NCI-H774 (cell line): ENCODE data around the gene LCAT.
"Not testable (repeated sequence)": the region's sequence is repeated elsewhere in the genome, so short reads cannot be mapped to it uniquely, and the experiment has no call there.

Experiments used
- DNase-seq: peaks from one replicate; lab custom pipeline; 2025; lab: John Stamatoyannopoulos, UW

The LCAT gene, protein sequence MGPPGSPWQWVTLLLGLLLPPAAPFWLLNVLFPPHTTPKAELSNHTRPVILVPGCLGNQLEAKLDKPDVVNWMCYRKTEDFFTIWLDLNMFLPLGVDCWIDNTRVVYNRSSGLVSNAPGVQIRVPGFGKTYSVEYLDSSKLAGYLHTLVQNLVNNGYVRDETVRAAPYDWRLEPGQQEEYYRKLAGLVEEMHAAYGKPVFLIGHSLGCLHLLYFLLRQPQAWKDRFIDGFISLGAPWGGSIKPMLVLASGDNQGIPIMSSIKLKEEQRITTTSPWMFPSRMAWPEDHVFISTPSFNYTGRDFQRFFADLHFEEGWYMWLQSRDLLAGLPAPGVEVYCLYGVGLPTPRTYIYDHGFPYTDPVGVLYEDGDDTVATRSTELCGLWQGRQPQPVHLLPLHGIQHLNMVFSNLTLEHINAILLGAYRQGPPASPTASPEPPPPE

DNA sequence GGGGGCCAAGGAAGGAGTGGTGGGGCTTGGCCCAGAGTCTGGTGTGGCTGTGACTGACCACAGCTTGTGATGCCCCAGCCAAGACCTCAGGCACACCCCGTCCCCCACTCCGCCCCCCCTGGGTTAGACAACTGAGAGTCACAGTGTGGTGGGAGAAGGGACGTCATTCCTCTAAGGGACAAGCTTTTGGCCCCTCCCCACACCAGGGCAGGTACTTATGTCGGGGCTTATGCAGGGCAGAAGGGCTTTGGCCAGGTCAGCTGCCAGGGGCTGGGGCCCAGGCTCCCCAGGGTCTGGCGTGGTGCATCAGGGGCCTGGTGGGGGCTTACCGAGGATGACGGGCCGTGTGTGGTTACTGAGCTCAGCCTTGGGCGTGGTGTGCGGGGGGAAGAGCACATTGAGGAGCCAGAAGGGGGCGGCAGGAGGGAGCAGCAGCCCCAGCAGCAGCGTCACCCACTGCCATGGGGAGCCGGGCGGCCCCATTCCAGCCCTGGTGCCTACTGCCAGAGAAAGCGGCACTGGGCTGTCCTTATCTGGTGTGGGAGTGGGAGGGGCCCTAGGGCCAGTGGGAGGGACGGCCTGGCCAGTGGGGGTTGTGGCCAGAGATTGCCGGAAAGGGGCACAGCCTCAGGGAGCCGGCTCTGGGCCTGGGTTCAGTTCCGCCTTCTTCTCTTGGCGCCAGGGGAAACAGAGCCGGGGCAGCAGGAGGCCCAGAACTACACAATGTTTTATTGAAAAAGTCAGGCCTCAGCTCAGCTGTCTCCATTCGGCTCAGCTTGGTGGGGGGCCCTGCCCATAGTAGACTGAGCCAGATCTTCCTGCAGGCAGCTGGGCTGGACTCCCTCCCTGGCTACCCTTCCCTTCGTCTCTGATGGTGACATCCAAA lies at the start of gene LCAT:
Gene LCAT, minus strand, starts transcription at position 502 of the 886 bp plus-strand sequence. Its CDS starts 19 bp downstream, at position 483.
- DNase-seq = no peak

DNA sequence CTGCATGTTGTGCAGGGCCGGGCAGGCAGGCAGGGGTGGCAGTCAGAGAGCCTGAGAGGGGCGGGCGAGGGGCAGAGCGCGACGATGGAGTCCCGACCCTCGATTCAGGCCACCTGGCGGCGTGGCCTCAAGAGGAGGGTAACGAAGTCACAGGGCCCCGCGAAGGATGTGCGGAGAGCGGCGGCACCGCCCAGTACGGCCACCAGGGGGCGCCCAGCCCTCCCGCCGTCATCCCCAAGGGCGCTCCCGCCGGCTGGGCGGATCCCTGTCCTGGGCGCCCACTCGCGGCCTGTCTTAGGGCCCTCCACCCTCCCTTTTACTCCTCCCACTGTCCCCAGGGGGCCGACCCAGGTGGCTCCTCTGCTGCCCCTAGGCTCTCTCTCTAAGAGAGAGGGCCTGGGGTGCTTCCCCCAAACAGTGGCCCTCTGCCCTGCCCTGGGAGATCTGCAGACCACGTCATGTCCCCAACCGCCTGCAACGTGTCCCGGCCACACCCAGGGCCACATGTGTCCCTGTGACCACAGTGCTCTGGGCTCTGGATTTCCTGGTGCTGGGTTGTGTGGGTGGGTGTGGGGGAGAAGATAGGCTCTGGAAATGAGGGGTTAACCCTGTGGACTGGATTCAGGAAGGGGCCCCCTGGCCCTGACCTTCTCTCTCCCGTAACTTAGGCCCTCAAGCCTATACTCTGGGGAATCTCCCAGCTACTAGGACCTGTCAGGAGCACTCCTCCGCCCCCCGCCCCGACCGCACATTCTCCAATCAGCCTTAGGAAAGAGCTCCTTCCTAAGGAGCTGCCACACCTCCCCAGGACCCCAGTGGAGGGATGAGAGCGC lies 49.5 kb upstream of the LCAT start:
- DNase-seq = peak; percentile 25

DNA sequence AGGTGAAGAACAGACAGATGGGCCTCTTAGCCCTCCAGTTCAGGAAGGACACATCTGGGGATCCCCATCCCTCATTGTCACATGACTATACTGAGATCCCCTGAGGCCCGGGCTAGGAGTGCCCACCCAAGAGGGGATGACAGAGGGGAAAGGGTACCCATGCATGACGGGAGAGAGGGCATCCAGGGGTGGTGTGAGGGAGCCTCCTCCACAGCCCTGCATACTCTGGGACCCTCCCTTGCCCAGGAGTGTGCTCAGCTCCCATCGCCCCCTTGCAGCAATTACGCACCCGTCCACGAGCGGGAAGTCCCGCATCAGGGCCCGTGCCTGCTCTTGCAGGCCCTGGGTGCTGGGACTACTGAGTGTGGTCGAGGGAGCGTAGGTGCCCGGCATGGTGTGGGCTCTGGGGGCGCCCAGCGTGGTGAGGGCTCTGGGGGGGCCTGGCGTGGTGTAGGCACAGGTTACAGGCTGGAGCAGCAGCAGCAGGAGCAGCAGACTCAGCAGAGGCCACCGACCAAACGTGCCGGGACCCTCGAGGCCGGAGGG lies 48.8 kb upstream of the LCAT start:
- DNase-seq = no peak

DNA sequence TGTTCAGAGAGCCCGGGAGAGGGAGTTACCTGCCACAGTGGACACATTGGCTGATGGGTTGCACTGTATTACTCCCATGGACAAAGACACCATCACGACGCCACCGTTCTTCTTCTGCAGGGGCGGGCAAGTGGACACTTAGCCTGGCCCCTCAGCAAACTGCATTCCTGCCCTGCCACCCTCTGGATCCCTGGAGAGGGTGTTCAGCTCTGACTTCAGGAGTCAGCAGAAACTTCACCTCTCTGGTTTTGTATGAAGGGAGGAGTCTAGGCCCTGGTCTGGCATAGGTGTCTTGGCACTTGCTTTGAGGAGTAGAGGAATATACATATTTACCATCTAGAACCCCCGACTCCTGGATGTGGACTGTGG lies 46.1 kb upstream of the LCAT start:
- no peak for DNase-seq

DNA sequence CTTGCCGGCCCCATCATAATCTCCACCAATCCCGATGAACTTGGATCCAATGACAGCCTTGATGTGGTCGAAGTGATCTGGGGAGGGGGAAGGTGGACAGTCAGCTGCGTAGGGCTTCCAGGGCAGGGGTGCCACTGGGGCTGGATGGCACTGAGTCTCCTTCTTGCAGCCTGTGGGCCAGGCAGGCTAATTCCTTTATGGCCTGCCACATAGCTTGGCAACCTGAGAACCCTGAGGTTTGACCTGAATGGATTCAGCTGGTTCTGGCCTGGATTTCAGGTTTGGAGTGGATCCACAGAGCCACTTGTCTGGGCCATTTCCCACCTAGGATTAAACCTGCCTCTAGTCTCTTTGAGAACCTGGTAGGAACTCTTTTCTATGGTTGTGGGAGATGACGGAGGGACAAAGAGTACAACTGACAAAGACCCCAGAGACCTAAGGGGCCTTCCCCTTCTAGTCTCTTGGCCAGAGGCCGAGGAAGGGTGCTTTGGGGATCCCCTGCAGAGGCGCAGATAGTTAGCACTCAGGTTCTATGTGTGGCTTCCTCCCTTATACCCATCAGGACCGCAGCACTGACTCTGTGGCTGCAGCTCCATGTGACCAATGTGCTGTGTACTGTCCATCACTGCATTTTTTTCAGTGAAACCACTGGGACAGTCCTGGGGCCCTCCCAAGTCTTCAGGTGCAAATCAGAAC lies 45.5 kb upstream of the LCAT start:
- DNase-seq = no peak

DNA sequence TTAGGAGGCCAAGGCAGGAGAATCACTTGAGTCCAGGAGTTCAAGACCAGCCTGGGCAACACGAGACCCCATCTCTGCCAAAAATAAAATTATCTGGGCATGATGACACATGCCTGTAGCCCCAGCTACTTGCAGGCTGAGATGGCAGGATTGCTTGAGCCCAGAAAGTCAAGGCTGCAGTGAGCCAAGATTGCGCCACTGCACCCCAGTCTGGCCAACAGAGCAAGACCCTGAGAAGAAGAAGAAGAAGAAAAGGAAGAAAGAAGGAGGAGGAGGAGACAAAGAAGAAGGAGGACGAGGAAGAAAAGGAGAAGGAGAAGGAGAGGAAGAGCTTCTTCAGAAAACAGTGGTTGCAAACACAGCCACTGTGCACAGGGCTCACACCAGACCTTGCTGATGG lies 44.8 kb upstream of the LCAT start:
- no peak for DNase-seq

DNA sequence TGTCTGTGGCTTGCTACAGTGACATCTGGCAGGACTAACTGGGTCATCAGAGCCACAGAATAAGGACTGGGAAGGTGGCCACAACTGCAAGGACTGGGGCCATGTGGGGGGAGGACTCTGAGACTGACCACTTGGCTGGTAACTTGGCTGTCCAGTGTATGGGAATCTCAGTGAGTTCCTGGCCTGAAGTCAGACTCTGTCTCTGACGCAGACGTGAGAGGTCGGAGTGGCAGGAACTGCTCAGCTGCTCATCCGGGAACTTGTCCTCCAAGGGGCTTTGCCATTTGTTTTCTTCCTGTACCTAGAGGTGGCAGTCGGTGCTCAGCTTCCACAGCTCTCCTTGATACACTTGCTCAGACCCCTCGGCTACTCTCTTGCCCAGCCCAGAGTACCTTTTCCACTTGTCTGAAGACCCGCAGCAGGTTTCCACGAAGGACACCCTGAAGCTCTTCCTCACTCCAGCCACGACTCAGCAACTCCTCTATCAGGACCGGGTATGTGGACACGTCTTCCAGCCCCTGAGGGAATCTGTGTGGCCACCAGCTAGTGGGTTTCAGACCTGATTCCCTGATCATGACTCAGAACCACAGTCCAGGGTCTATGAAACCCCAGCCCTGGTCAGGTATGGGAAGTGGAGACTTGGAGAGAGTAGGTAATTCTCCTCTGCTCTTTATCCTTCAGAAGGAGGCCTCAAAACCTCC lies 43.7 kb upstream of the LCAT start:
- DNase-seq = no peak

DNA sequence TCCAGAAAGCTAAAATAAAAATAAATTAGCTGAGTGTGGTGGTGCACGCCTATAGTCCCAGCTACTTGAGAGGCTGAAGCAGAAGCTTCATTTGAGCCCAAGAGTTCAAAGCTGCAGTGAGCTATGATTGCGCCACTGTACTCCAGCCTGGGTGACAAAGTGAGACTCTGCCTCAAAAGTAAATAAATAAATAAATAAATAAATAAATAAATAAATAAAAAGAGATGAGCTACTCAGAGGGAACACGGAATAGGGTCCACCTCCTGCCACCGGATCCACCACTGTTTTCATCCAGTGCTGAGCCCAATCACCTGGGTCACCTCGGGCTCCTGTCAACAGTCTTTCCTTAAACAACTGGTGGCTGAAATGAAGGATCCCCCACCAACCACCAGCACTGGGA lies 43.0 kb upstream of the LCAT start:
- no peak for DNase-seq

DNA sequence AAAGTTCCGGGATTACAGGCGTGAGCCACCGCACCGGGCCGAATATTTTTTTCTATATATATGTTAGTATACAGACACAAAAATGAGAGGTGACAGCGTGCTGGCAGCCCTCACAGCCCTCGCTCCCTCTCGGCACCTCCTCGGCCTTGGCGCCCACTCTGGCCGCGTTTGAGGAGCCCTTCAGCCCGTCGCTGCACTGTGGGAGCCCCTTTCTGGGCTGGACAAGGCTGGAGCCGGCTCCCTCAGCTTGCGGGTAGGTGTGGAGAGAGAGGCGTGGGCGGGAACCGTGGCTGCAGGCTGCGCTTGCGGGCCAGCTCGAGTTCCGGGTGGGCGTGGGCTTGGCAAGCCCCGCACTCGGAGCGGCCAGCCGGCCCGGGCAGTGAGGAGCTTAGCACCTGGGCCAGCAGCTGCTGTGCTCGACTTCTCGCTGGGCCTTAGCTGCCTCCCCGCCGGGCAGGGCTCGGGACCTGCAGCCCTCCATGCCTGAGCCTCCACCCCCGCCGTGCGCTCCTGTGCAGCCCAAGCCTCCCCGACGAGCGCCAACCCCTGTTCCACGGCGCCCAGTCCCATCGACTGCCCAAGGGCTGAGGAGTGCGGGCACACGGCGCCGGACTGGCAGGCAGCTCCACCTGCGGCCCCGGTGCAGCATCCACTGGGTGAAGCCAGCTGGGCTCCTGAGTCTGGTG lies 38.2 kb upstream of the LCAT start:
- no peak for DNase-seq

DNA sequence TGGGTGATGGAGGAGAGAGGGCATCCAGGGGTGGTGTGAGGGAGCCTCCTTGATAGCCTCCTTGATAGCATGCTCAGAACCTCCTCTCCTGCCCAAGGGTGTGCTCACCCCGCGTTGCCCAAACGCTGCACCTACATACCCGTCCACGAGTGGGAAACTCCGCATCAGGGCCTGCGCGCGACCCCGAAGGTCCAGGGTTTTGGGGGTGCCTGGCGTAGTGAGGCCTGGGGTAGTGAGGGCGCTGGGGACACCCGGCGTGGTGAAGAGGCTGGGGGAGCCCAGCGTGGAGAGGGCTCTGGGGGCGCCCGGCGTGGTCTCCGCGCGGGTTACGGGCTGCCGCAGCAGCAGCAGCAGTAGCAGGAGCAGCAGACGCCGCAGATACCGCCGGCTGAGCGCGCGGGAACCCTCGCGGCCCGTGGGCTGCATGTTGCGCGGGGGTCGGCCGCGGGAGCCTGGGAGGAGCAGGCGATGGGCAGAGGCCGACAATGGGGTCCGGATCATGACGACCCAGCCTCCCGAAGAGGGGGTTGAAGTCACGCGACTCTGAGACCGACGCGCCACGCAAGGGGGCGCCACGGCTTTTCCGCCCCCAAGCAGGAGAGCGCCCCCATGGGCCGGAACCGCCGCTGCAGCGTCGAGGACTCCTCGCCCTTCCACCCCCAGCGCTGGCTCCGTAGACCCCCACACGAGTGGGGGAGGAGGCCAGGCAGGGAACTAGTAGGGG lies 36.2 kb upstream of the LCAT start, which contains the start of gene DPEP3:
Gene DPEP3, minus strand, starts transcription at position 545 of the 724 bp plus-strand sequence. Its CDS starts 119 bp downstream, at position 426.
- DNase-seq = no peak

DNA sequence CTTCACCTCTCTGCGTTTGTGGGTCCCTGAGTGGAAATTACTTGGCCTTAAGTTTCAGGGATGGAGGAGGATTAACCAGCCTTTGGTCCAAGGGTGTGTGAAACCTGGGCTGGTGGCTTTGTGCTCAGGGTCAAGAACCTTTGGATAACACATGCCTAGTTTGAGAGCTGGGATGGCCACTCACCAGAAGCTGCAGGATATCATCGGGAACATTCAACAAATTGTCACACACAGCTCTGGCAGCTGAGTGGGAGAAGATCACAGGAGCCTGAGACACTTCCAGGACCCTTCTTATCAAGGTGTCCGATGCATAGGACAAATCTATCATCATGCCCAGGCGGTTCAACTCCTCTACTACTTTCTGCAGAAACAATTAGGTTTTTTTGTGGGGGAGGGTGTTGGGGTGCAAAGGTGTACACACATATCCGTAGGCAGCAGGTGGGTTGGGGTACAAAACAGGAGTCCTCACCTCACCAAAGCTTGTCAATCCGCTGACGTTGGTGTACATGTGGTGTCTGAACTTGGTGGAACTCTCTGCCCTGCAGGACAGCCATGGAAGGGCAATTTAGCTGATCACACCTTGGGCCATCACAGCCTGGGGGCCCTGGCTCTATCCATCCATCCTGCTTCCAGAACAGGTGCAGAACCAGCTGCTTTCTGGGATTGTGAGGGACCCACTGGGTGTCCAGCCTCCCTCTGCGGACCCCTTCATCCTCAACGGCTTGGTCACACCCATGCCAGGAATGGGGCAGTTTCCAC lies 33.7 kb upstream of the LCAT start:
- DNase-seq = no peak

DNA sequence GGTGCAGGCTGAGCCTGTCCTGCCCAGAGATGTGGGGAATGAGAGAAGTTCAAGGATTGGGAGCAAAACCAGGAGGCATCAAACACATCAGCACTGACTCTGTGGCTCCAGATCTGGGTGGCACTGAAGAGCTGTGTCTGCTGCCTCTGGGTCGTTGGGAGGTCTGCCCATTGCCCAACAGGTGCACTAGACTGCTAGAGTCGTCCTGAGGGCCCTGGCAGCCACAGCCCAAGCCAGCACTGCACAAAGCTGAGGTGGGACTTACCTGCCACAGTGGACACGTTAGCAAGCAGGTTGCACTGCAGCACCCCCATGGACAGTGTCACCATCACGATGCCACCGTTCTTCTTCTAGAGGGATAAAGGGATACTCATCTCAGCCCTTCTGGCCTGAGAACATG lies 33.1 kb upstream of the LCAT start:
- DNase-seq = no peak

DNA sequence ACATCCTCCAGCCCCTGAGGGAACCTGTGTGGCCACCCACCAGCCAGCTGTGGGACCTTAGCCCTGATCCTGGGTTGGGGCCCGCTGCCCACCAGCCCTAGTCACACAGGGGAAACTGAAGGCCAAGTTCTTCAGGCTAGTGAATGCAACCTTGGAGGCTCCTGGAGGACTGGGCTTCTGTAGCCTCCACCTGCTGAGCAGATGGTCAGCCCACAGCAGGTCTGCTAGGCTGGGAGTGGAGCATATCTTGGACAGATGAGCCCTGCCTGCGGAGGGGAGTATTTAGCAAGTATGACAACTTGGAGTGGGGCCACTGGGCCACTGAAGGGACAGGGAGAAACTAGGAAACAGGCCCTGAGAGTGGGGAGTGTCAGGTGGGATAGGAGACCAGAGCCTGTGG lies 32.3 kb upstream of the LCAT start:
- no peak for DNase-seq

DNA sequence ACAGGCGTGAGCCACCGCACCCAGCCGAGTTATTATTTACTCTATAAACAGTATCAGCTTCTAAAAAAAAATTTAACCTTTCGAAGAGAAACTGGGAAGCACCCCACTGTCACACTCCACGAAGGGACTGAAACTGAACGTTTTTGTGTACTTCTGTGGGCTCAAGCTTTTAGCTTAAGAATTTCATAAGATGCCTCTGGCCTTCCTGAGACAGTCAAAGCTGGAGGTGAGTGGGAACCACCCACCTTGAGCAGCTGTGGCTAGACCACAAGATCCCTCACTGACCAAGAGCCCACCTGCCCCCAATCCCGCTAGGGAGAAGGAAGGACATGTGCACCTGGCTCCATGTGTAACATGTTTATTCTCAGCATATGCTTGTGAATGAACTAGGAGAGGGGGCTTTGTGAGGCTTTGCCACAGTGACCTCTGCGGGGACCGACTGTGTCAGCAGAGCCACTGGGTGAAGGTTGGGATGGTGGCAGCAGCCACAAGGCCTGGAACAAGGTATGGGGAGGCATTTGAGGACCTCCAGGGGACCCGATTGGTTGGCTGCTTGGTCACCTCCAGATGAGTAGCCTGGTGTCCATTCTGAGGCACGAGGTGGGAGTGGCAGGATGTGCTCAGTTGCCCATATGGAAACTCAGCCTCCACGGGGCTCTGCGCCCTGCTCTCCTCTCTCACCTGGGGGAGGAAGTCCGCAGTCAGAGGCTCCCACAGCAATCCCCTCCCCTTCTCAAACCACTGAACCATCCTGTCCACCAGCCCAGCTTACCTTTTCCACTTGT lies 31.6 kb upstream of the LCAT start:
- DNase-seq = no peak

DNA sequence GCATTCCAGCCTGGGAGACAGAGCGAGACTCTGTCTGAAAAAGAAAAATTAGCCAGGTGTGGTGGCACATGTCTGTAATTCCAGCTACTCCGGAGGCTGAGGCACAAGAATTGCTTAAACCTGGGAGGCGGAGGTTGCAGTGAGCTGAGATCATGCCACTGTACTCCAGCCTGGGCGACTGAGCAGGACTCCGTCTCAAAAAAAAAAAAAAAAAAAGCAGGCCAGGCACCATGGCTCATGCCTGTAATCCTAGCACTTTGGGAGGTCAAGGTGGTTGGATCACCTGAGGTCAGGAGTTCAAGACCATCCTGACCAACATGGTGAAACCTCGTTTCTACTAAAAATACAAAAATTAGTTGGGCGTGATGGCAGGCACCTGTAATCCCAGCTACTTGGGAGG lies 28.4 kb upstream of the LCAT start:
- not testable (repeated sequence) for DNase-seq

DNA sequence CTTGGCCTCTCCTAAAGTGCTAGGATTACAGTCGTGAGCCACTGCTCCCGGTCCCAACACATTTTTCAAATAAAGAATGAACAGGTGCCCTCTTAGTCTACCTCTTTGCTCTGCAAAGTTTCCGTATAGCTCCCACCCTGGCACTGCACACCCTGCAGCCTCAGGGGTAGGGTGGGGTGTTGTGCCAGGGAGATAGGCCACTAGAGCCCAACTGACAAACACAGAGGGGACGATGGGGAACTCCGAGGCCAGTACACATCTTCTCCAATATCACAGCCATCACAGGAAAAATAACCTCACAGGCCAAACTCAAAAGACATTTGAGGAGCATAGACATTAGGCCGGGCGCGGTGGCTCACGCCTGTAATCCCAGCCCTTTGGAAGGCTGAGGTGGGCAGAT lies 27.2 kb upstream of the LCAT start:
- no peak for DNase-seq

DNA sequence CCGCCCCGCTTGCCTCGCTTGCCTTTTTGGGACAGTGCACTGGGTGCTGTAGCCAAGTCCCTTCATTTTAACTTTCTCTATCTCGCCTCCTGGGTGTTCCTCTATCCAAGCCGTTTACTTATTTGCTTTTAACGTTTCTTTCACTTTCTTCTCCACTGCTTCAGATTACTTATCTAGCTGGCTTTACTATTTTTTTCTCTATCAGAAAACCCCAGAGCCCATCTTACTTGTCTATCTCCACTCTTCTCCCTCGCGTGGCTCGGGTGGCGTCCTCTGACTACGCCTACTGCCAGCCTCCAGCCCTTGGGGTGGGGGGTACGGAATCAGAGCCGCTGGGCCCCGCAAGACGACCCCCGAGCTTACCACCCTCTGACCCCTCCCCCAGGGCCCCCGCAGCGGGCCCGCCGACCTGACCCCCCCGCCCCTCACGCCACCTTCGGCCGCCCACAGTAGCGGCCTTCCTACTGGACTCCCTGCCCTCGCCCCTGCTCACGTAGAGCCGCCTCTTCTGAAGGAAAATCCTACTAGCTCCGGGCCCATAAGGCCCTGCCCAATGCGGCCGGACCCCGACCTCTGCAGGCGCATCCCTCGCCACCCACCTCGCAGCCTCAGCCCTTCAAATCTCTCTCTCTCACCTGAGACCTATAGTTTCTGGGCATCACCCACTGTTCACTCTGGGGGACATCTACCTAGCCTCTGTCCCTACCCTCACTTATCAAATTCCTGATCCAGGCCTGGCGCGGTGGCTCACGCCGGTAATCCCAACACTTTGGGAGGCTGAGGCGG lies 25.5 kb upstream of the LCAT start:
- DNase-seq = no peak
